ENCODE results near the gene EDEM1.

DNA sequence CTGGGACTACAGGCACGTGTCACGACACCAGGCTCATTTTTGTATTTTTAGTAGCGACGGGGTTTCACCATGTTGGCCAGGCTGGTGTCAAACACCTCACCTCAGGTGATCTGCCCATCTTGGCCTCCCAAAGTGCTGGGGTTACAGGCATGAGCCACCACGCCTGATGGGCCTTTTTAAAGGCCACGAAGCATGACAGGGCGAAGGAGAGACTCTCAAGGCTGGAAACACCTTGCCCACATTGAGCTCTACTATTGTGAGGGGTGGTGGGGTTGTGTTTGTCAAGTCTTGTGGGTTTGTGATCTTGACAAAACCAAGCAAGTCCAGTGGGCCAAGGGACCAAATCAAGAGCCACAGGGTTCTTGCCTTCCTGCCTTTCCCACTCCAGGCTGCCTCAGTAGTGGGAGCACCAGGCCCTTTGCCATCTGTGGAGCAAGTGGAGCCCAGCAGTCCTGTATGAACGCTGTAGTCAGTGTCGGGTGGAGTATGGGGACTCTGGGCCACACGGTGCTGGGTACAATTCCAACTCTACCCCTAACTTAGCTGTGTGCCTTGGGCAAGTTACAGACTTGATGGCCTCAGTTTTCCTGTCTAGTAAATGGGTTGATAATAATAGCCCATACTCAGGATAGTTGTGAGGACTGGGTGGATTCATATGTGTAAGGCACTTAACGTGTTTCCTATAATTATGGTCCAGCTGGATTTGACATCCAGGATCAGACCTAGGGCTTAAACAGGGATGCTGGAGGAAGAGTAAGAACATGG lies 33.3 kb downstream of the EDEM1 start:
- TF ChIP-seq CTCF (conservative IDR thresholded peaks at IDR 0.05) (no peak), ZFX (IDR thresholded peaks at IDR 0.05) (no peak)
